Stimulated activated naive B cell treated with anti-CD40 and anti-IgM and Interleukin-4, amounts not matched to agents 10 μg/mL and 1 μg/mL and 100 μg/mL, for 72 hours (primary cell): ENCODE measurements around the gene AQP7.

Experiments
- ATAC-seq, 2 donors: fragments of 150-1000 bp; cut with Tn5 transposase; replicated peaks; 2 replicates each; pipeline ENCODE4 v1.10.0; 2021; ENCODE audit warnings: moderate library complexity in 1 of 2
- DNase-seq: peaks from one replicate; pipeline ENCODE4 v3.0.0; 2021
- H3K27ac Mint-ChIP-seq: one replicate; pipeline ENCODE4 v1.8.0; 2022; ENCODE audit warnings: mild to moderate bottlenecking, mixed read lengths
- H3K27me3 Mint-ChIP-seq, 2 donors: one replicate each; pipeline ENCODE4 v1.8.0; 2022; ENCODE audit warnings: mixed read lengths in 2 of 2
- H3K36me3 Mint-ChIP-seq, 2 donors: one replicate each; pipeline ENCODE4 v1.8.0; 2022; ENCODE audit warnings: mixed read lengths in 2 of 2, mild to moderate bottlenecking in 1 of 2
- H3K4me1 Mint-ChIP-seq, 2 donors: one replicate each; pipeline ENCODE4 v1.8.0; 2022; ENCODE audit warnings: mixed read lengths in 2 of 2, mild to moderate bottlenecking in 1 of 2
- H3K4me3 Mint-ChIP-seq, 2 donors: one replicate each; pipeline ENCODE4 v1.8.0; 2022; ENCODE audit warnings: mild to moderate bottlenecking in 2 of 2, mixed read lengths in 2 of 2, moderate library complexity in 1 of 2
- H3K9me3 Mint-ChIP-seq, 2 donors: one replicate each; pipeline ENCODE4 v1.8.0; 2022; ENCODE audit warnings: mixed read lengths in 2 of 2, mild to moderate bottlenecking in 1 of 2

The AQP7 gene

DNA sequence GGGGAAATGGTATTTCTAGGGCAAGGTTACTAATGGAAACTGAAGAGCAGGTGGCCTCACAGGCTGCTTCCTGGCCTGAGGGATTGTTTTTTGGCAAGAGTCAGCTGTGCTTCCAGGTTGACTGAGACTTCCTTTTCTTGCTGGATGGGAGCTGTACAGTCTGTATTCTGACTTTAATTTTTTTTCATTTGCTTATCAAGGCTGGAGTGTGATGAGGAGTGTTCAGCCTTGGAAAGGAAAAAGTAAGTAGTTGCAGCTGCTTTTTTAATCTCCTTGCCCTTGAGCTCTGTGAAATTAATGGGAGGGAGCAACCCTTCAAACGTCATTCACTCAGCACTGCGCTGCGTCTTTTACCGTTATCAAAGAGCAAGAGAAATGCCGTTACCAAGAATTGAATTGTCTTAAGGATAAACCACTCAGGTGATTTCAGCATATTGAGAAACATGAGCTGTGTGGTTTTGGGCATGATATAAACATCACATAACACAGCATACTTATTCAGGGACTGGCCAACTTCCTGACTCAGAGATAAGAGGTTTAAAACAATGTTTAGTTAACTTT is 47.6 kb downstream of the AQP7 start:
- DNase-seq (no peak), ATAC-seq (no peak)
- Mint-ChIP-seq H3K27ac (no peak overlapping the region), H3K36me3 (peaks cover 40 to 49% of the 10 kb centered on the region in 2 donors), H3K4me1 (peaks cover 2 to 5% of the 10 kb centered on the region in 2 donors), H3K4me3 (no peak overlapping the region), H3K9me3 (no peaks in the 10 kb centered on the region), H3K27me3 (no peaks in the 10 kb centered on the region)

DNA sequence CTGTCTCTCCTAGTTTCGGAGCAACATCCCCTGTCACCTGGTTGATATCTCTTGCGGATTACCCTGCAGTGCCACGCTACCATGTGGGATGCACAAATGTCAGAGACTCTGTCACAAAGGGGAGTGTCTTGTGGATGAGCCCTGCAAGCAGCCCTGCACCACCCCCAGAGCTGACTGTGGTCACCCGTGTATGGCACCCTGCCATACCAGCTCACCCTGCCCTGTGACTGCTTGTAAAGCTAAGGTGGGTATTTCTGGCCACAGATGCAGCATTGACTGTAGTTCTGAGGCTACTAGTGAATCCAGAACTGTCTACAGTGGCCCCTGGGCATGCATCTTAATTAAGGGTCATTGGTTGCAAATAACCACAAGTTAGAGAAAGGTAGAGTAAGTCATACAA is 50.8 kb downstream of the AQP7 start:
- H3K27ac Mint-ChIP-seq = no peak overlapping the region
- no peaks in the 10 kb centered on the region for H3K27me3 Mint-ChIP-seq
- H3K4me3 Mint-ChIP-seq = no peak overlapping the region
- no peaks in the 10 kb centered on the region for H3K9me3 Mint-ChIP-seq
- no peak for DNase-seq
- ATAC-seq = no peak
- H3K36me3 Mint-ChIP-seq = peaks cover 57 to 72% of the 10 kb centered on the region in 2 donors
- H3K4me1 Mint-ChIP-seq = peaks cover 2 to 5% of the 10 kb centered on the region in 2 donors

GRCh38 chr9:33350310-33350709 is 52.1 kb downstream of the AQP7 start:
- H3K4me3 Mint-ChIP-seq = no peak overlapping the region
- H3K36me3 Mint-ChIP-seq = peaks cover 53 to 69% of the 10 kb centered on the region in 2 donors
- DNase-seq = no peak
- no peaks in the 10 kb centered on the region for H3K27me3 Mint-ChIP-seq
- no peak overlapping the region for H3K27ac Mint-ChIP-seq
- H3K4me1 Mint-ChIP-seq = peaks cover 2 to 5% of the 10 kb centered on the region in 2 donors
- H3K9me3 Mint-ChIP-seq = no peaks in the 10 kb centered on the region
- ATAC-seq = no peak

DNA sequence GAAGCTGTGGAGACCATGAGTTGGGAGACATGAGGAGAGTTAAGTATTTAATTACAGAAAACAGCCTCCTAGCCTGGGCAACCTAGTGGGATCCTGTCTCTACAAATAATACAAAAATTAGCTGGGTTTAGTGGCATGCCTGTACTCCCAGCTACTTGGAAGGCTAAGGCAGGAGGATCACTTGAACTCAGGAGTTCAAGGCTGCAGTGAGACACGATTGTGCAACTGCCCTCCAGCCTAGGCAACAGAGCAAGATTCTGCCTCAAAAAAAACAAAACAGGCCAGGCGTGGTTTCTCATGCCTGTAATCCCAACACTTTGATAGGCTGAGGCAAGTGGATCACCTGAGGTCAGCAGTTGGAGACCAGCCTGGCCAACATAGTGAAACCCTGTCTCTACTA is 52.6 kb downstream of the AQP7 start:
- Mint-ChIP-seq H3K36me3 (peaks cover 50 to 68% of the 10 kb centered on the region in 2 donors), H3K27ac (no peak overlapping the region), H3K4me3 (no peak overlapping the region), H3K4me1 (peaks cover 2 to 5% of the 10 kb centered on the region in 2 donors), H3K27me3 (no peaks in the 10 kb centered on the region), H3K9me3 (no peaks in the 10 kb centered on the region)
- no peak for DNase-seq
- no peak for ATAC-seq

DNA sequence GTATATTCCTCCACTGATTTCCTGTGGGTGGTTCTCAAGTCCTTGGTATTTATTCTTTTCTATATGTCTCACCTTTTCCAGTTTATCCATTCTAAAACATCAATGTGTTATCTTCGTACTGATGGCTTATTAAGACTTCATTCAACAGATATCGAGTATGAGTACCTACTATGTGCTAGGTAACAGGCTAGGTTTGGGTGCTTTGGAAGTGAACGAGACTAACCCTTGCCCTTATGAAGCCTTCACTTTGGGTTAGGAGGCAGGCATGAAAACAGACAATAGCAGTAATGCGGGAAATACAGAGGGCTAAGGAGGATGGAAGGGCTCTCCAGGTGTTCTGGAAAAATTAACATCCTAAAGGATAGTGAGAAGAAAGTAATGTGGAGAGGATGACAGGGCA is 53.4 kb downstream of the AQP7 start:
- no peak overlapping the region for H3K4me3 Mint-ChIP-seq
- H3K27ac Mint-ChIP-seq = peak overlapping the region; percentile 20
- DNase-seq (no peak), ATAC-seq (no peak)
- peaks cover 0 to 2% of the 10 kb centered on the region in 2 donors for H3K4me1 Mint-ChIP-seq
- no peaks in the 10 kb centered on the region for H3K27me3 Mint-ChIP-seq
- no peaks in the 10 kb centered on the region for H3K9me3 Mint-ChIP-seq
- H3K36me3 Mint-ChIP-seq = peaks cover 46 to 66% of the 10 kb centered on the region in 2 donors

GRCh38 chr9:33346564-33346963 is 55.8 kb downstream of the AQP7 start:
- H3K27ac Mint-ChIP-seq = no peak overlapping the region
- H3K4me3 Mint-ChIP-seq = no peak overlapping the region
- no peaks in the 10 kb centered on the region for H3K27me3 Mint-ChIP-seq
- DNase-seq = no peak
- no peak for ATAC-seq
- H3K36me3 Mint-ChIP-seq = peaks cover 40 to 52% of the 10 kb centered on the region in 2 donors
- no peaks in the 10 kb centered on the region for H3K4me1 Mint-ChIP-seq
- H3K9me3 Mint-ChIP-seq = no peaks in the 10 kb centered on the region

DNA sequence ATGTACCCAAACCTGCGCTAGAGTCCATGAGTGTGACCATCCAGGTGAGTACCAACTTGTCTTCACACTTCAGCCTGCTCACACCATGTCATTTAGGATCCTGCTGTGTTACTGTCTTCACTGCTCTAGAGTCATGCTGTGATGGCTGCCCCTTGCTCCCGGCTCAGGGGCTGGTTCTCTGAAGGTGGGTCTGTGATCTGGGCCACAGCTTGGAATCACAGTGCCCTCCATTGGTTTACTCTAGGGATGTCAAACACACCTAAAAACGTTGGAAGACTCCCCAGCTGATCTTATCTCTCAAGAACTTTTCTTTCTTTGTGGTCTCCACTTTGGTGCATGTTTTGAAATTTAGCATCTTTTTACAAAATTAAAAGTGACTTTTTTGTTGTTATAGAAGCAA is 58.2 kb downstream of the AQP7 start:
- H3K27ac Mint-ChIP-seq = no peak overlapping the region
- DNase-seq (no peak), ATAC-seq (no peak)
- H3K36me3 Mint-ChIP-seq = peaks cover 52 to 68% of the 10 kb centered on the region in 2 donors
- no peaks in the 10 kb centered on the region for H3K4me1 Mint-ChIP-seq
- H3K9me3 Mint-ChIP-seq = peaks cover 7 to 8% of the 10 kb centered on the region in 2 donors
- no peak overlapping the region for H3K4me3 Mint-ChIP-seq
- H3K27me3 Mint-ChIP-seq = no peaks in the 10 kb centered on the region

- Mint-ChIP-seq H3K4me1 (no peaks in the 10 kb centered on the region), H3K27me3 (no peaks in the 10 kb centered on the region), H3K36me3 (peaks cover 45 to 48% of the 10 kb centered on the region in 2 donors), H3K9me3 (peaks cover 8 to 10% of the 10 kb centered on the region in 2 donors), H3K4me3 (no peak overlapping the region), H3K27ac (no peak overlapping the region)
- DNase-seq (no peak), ATAC-seq (no peak)
Observed at GRCh38 chr9:33341182-33341581, 61.2 kb downstream of the AQP7 start.

DNA sequence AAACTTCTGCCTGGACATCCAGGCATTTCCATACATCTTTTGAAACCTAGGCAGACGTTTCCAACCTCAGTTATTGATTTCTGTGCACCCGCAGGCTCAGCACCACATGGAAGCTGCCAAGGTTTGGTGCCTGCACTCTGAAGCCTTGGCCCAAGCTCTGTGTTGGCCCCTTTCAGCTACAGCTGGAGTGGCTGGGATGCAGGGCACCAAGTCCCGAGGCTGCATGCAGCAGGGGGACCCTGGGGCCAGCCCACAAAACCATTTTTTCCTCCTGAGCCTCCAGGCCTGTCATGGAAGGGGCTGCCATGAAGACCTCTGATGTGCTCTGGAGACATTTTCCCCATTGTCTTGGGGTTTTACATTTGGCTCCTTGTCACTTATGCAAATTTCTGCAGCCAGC is 62.2 kb downstream of the AQP7 start:
- no peak for ATAC-seq
- Mint-ChIP-seq H3K4me3 (no peak overlapping the region), H3K36me3 (peaks cover 47 to 50% of the 10 kb centered on the region in 2 donors), H3K27ac (no peak overlapping the region), H3K27me3 (no peaks in the 10 kb centered on the region), H3K9me3 (peaks cover 8 to 10% of the 10 kb centered on the region in 2 donors), H3K4me1 (no peaks in the 10 kb centered on the region)
- DNase-seq = no peak
